Peyer's patch (tissue), 4 donors: ENCODE results near the gene MINDY4. TPM values are rescaled to one million over a fixed set of nuclear protein-coding genes. Genes with fewer than 3 reads are reported as not detected.

ENCODE experiments used
- DNase-seq, 3 donors: peaks; one replicate each; pipeline ENCODE4 v3.0.0-alpha.2; 2017 to 2019
- H3K27ac ChIP-seq, 4 donors: fragments of 200-600 bp; sonication (generic); one replicate each; pipeline ENCODE4 v1.5.1; 2016 to 2019
- H3K27me3 ChIP-seq, 2 donors: fragments of 200-600 bp; sonication (generic); one replicate each; pipeline ENCODE4 v1.5.1; 2019
- H3K36me3 ChIP-seq, 3 donors: fragments of 200-600 bp; sonication (generic); one replicate each; pipeline ENCODE4 v1.5.1; 2016 to 2019
- H3K4me1 ChIP-seq, 4 donors: fragments of 200-600 bp; sonication (generic); one replicate each; pipeline ENCODE4 v1.5.1; 2016 to 2019
- H3K4me3 ChIP-seq, 4 donors: fragments of 200-600 bp; sonication (generic); 1 replicate in 3 of 4; 2 replicates in 1 of 4; pipeline ENCODE4 v1.5.1; 2016 to 2019; ENCODE audit warnings: mild to moderate bottlenecking in 1 of 4
- H3K9me3 ChIP-seq, 4 donors: fragments of 200-600 bp; sonication (generic); one replicate each; pipeline ENCODE4 v1.5.1; 2016 to 2019; ENCODE audit warnings: mild to moderate bottlenecking in 1 of 4
- POLR2A ChIP-seq, 2 donors: fragments of 450-650 bp; IDR thresholded peaks; one replicate each; pipeline ENCODE4 v1.5.1; 2017; ENCODE audit warnings: antibody characterized with exemption in 2 of 2, mild to moderate bottlenecking in 2 of 2, moderate library complexity in 2 of 2
- total RNA-seq, 4 donors: library from RNA; depleted of rRNA; stranded (reverse); fragments of >200 nt; gene quantifications; one replicate each; pipeline ENCODE4 v1.1.0, GENCODE V29; 2016
- TF ChIP-seq, protein P1 (sequence below), 6 experiments: fragments of 450-650 bp in 4 of 6; fragments of 200-600 bp in 2 of 6; sonication (generic) in 1 of 6; IDR thresholded peaks; one replicate each; pipeline ENCODE4 v1.5.1; 2017 to 2019; ENCODE audit warnings: antibody characterized with exemption in 6 of 6, mild to moderate bottlenecking in 3 of 6, moderate library complexity in 1 of 6

MINDY4 gene
- total RNA-seq, 4 donors from 2014 or later, result 3.9 to 19.8 (median 6.8) TPM

DNA sequence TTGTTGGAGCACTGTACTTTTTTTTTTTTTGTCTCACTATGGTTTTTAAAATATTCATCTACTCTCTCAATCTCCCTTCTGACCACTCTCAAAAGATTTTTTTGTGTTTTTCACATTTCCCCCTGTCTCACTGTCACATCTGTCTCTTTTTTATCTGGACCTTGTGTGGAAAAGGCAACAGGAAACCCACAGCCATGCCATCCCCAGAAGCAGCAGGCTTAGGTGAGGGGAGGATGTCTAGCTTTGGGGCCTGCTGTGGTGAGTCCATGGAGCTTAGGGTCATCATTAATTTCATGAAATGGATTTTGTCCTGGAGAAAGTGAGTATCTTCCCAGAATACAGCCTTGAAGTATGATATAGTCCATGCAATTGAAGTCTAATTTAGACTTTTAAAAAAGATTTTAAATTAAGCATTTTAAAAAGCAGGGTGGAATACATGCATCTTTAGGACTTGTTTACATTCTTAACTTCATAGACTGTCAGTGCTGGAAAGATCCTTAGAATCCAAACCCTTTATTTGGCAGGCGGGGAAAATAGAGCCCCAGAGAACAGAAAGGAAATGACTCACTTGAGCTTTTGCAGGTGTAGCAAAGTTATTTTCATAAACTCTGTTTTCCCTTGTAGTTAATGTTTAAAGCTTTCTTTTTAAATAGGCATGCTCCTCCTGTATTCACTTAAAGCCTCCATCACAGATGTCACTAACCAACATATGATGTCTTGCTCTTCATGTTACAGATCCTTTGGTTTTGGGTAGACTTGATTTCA, 25.1 kb downstream of the MINDY4 start:
- Histone ChIP-seq H3K27ac (peak overlapping the region in 1 of 4 donors; percentile 58), H3K4me1 (peaks cover 0 to 21% (median 3%) of the 10 kb centered on the region in 4 donors), H3K27me3 (no peaks in the 10 kb centered on the region), H3K36me3 (no peaks in the 10 kb centered on the region), H3K9me3 (no peaks in the 10 kb centered on the region), H3K4me3 (no peak overlapping the region)
- TF ChIP-seq POLR2A (IDR thresholded peaks at IDR 0.05), result no peak
- TF ChIP-seq, protein P1, sequence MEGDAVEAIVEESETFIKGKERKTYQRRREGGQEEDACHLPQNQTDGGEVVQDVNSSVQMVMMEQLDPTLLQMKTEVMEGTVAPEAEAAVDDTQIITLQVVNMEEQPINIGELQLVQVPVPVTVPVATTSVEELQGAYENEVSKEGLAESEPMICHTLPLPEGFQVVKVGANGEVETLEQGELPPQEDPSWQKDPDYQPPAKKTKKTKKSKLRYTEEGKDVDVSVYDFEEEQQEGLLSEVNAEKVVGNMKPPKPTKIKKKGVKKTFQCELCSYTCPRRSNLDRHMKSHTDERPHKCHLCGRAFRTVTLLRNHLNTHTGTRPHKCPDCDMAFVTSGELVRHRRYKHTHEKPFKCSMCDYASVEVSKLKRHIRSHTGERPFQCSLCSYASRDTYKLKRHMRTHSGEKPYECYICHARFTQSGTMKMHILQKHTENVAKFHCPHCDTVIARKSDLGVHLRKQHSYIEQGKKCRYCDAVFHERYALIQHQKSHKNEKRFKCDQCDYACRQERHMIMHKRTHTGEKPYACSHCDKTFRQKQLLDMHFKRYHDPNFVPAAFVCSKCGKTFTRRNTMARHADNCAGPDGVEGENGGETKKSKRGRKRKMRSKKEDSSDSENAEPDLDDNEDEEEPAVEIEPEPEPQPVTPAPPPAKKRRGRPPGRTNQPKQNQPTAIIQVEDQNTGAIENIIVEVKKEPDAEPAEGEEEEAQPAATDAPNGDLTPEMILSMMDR (IDR thresholded peaks at IDR 0.05), result no peak
- DNase-seq, result no peak

DNA sequence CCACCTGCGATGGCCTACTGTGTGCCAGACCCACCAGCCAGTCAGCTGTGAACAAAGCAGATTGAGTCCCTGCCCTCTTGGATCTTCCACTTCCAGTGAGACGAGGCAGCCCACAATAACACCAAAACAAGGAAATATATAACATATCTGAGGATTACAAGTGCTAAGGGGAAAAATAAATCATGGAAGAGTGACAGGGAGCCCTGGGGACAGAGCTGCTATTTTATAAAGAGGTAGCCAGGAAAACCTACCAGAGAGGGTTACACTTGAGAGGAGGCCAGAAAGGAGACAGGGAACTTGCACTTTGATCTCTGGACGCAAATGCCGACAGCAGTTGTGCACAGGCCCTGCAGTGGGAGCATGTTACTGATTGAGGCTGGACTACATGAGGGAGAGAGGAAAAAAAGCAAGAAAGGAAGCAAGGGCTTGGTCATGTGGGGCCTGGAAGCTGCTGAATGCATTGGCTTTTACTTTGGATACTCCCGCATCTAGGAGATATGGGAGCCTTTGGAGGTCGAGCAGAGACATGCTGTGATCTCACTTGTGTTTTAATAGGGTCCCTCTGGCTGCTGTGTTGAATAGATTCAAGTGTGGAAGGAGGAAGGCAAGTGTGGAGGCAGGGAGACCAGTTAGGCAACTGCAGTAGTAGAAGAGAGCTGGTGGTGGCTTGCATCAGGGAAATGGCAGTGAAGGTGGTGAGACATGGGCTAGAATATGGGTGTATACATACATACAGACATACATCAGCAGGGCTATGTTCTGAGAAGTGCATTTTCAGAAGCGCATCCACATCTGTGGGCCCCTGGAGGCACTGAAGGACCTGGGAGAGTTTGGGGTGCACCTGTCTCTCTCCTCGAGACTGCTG, 26.2 kb downstream of the MINDY4 start:
- H3K27ac ChIP-seq, result peak overlapping the region in 1 of 4 donors; percentile 58
- no peaks in the 10 kb centered on the region for H3K27me3 ChIP-seq
- no peak for TF ChIP-seq POLR2A (IDR thresholded peaks at IDR 0.05)
- TF ChIP-seq, protein P1 (IDR thresholded peaks at IDR 0.05), result peak in 2 of 6 experiments; percentile 6 to 11
- peaks cover 0 to 21% (median 3%) of the 10 kb centered on the region in 4 donors for H3K4me1 ChIP-seq
- H3K36me3 ChIP-seq, result no peaks in the 10 kb centered on the region
- H3K9me3 ChIP-seq, result no peaks in the 10 kb centered on the region
- H3K4me3 ChIP-seq, result no peak overlapping the region
- no peak for DNase-seq

DNA sequence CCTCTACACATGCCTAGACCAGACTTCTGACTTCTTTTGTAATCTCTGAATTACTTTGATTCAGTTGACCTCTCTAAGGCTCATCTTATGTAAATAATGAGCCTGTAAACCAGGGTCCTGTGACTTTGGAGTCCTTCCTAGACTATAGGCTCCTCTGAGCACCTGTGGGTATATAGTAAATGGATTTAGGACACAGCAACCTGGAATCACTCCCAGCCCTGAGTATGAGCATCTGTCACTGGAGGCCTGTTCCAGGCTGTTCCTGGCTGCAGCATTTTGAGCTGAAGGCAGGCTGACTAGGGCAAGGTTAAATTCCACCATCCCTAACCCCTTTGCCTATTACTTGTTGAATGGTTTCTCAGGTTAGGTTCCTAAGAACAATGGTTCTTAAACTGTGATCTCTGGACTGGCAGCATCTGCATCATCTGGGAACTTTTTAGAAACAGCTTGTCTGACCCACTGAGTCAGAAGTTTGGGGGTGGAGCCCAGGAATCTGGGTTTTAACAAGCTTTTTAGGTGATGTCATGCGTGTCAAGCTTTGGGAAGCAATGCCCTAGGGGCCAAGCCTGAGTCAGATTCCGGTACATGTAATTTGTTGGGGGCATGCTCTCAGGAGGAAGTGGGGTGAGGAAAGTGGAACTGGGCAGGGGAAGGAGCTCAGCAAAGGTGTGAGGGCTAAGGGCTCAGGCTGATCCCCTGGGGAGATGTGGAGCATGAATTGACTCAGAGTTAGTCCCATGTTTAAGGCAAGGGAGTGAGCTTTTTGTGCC, 28.2 kb downstream of the MINDY4 start:
- H3K27ac ChIP-seq, result no peak overlapping the region
- no peaks in the 10 kb centered on the region for H3K36me3 ChIP-seq
- H3K4me1 ChIP-seq, result peaks cover 0 to 21% (median 3%) of the 10 kb centered on the region in 4 donors
- TF ChIP-seq POLR2A (IDR thresholded peaks at IDR 0.05), result no peak
- TF ChIP-seq, protein P1 (IDR thresholded peaks at IDR 0.05), result no peak
- DNase-seq, result no peak
- no peaks in the 10 kb centered on the region for H3K27me3 ChIP-seq
- no peaks in the 10 kb centered on the region for H3K9me3 ChIP-seq
- H3K4me3 ChIP-seq, result no peak overlapping the region

DNA sequence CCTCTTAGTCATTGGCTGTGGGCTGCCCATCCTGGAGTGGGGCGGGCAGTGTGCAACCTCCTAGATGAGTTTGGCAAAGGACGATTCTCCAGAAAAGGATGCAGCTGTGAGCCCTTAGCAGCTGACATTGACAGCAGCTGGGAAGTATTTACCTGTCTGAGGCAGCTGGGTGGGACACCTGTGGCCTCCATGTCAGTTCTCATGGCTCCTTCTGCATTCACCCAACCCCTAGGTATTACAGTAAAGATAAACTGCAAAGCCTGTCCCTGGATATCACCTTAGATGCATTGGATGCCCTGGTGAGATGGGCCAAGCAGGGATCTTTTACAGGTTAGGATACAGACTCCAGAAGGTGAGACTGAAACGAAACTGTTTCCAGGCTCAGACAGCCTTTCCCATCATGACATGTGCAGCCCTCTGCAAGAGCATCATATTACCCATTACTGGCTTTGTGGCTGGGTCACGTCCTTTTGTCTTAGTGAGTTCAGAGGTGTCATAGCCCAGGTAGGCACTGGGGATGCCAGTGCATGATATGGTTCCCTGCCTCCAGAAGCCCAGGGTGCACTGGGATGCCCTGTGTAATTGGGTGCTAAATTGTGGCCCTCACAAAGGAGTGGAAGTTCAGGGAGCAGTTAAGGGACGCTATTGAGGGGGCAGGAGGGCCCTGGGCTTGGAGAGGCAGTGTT, 28.9 kb downstream of the MINDY4 start:
- DNase-seq, result no peak
- H3K4me1 ChIP-seq, result peaks cover 0 to 21% (median 3%) of the 10 kb centered on the region in 4 donors
- TF ChIP-seq, protein P1 (IDR thresholded peaks at IDR 0.05), result no peak
- TF ChIP-seq POLR2A (IDR thresholded peaks at IDR 0.05), result no peak
- no peak overlapping the region for H3K27ac ChIP-seq
- H3K4me3 ChIP-seq, result no peak overlapping the region
- no peaks in the 10 kb centered on the region for H3K27me3 ChIP-seq
- H3K36me3 ChIP-seq, result no peaks in the 10 kb centered on the region
- H3K9me3 ChIP-seq, result no peaks in the 10 kb centered on the region

DNA sequence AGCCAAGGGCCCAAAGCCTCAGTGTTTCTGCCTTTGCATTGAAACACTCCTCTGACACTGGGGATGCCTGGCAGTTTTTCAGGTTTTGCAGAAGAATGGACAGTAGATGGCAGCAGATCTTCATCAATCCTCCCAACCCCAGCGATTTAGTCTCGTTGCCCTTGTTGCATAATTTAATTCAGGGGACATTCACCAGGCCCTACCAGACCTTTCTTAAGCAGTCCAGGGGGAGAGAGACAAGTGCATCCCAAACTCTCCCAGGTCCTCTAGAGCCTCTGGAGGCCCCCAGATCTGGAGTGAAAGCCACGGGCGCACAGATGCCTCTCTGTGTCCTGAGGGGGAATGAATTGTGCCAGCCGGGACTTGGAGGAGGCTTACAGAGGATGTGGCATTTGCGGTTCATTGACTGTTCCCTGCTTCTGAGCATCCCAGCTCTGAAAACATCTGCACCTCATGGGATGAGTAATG, 29.6 kb downstream of the MINDY4 start:
- DNase-seq, result peak in 2 of 3 donors; percentile 21 to 76
- H3K27me3 ChIP-seq, result no peaks in the 10 kb centered on the region
- H3K27ac ChIP-seq, result no peak overlapping the region
- H3K4me3 ChIP-seq, result no peak overlapping the region
- H3K4me1 ChIP-seq, result peaks cover 0 to 21% (median 3%) of the 10 kb centered on the region in 4 donors
- H3K9me3 ChIP-seq, result no peaks in the 10 kb centered on the region
- no peak for TF ChIP-seq POLR2A (IDR thresholded peaks at IDR 0.05)
- TF ChIP-seq, protein P1 (IDR thresholded peaks at IDR 0.05), result peak in 5 of 6 experiments; percentile 8 to 87 (median 80)
- H3K36me3 ChIP-seq, result no peaks in the 10 kb centered on the region
